Spleen (tissue), 7 donors: ENCODE results near the gene SDSL.

ENCODE experiments used
- POLR2A ChIP-seq, 3 donors: fragments of 450-650 bp; IDR thresholded peaks; one replicate each; pipeline ENCODE4 v1.5.1; 2017; ENCODE audit warnings: antibody characterized with exemption in 3 of 3, mild to moderate bottlenecking in 1 of 3
- POLR2AphosphoS5 ChIP-seq, 3 donors: sonication (generic); formaldehyde crosslinking; IDR thresholded peaks; one replicate each; pipeline ENCODE4 v1.5.1; 2017; ENCODE audit warnings: antibody characterized with exemption in 3 of 3
- TF ChIP-seq, protein P1 (sequence below), 11 experiments: fragments of 200-600 bp in 7 of 11; fragments of 450-650 bp in 4 of 11; sonication (generic) in 4 of 11; IDR thresholded peaks in 8 of 11; conservative IDR thresholded peaks in 3 of 11; 1 replicate in 7 of 11; 2 replicates in 4 of 11; pipeline versions ENCODE4 v1.4.0 to v1.8.0; 2016 to 2021; ENCODE audit warnings: antibody characterized with exemption in 11 of 11, inconsistent platforms in 4 of 11, mild to moderate bottlenecking in 1 of 11
- donor health status: DM: no; HTN: no; CAD: no; lungs with moderate emphysema.
- donor health status: DM: no; HTN: no; CAD: no.
- donor health status: DM: no; HTN: no; CAD: no.

DNA sequence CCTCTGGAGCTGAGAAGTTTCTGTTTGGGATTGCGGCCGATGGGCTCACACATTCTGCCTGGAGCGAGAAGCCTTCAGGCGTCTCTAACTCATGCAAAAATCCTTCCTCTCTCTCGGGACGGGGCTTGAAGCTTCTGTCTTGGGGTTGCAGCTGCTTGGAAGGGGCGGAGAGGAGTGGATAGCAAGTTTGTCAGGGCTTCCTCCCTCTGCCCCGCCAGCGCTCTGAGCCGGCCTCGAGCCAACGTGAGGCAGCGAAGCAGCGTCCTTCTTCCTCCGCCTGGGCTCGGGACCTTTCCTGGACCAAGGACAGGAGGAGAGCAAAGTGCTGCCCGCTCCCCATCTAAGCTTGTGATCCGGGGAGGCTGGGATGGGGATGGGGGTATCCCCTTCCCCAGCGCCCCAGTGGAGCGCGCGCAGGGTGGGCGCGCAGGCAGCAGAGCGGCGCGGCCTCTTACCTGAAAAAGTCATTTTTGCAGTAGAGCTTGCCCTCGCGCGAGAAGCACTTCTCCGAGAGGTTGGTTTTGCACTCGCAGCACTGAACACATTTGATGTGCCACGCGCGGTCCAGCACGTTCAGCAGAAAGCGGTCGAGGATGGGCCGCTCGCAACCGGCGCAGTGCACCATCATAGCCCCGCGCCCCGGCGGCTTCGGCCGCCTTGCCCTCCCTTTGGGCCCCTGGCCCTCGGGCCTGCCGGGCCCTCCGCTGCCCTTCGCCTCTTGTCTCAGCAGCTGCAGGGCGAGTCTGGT, 48.9 kb downstream of the SDSL start:
- TF ChIP-seq, protein P1, sequence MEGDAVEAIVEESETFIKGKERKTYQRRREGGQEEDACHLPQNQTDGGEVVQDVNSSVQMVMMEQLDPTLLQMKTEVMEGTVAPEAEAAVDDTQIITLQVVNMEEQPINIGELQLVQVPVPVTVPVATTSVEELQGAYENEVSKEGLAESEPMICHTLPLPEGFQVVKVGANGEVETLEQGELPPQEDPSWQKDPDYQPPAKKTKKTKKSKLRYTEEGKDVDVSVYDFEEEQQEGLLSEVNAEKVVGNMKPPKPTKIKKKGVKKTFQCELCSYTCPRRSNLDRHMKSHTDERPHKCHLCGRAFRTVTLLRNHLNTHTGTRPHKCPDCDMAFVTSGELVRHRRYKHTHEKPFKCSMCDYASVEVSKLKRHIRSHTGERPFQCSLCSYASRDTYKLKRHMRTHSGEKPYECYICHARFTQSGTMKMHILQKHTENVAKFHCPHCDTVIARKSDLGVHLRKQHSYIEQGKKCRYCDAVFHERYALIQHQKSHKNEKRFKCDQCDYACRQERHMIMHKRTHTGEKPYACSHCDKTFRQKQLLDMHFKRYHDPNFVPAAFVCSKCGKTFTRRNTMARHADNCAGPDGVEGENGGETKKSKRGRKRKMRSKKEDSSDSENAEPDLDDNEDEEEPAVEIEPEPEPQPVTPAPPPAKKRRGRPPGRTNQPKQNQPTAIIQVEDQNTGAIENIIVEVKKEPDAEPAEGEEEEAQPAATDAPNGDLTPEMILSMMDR (IDR thresholded peaks at IDR 0.05 in 8 of 11, conservative IDR thresholded peaks at IDR 0.05 in 3 of 11), result no peak
- no peak for TF ChIP-seq POLR2A (IDR thresholded peaks at IDR 0.05)
- no peak for TF ChIP-seq POLR2AphosphoS5 (IDR thresholded peaks at IDR 0.05)
